HG03060 (cell line): ENCODE data around the gene SGCA.

Source experiments
- ATAC-seq: cut with Tn5 transposase; IDR thresholded peaks from one replicate; pipeline ENCODE4 v1.9.1; 2021; ENCODE audit warnings: low read depth, moderate number of reproducible peaks; ENCODE audit not compliant: unreplicated experiment

SGCA gene

GRCh38 chr17:50205963-50206505 lies 40.2 kb downstream of the SGCA start:
- no peak for ATAC-seq

GRCh38 chr17:50206604-50207293 lies 40.9 kb downstream of the SGCA start:
- no peak for ATAC-seq

- ATAC-seq = no peak
These were observed 41.5 kb downstream of the SGCA start for GRCh38 chr17:50207315-50207714.

- no peak for ATAC-seq
These were observed 42.2 kb downstream of the SGCA start for GRCh38 chr17:50207792-50208567.

- ATAC-seq = no peak
These were observed 42.8 kb downstream of the SGCA start for GRCh38 chr17:50208611-50209061.

- no peak for ATAC-seq
These were observed 43.3 kb downstream of the SGCA start for GRCh38 chr17:50209133-50209471.

GRCh38 chr17:50209472-50210239 lies 43.9 kb downstream of the SGCA start:
- no peak for ATAC-seq

- ATAC-seq = no peak
These were observed 44.7 kb downstream of the SGCA start for GRCh38 chr17:50210240-50211225.

- ATAC-seq = no peak
These were observed 45.7 kb downstream of the SGCA start for GRCh38 chr17:50211249-50212120.

- no peak for ATAC-seq
These were observed 46.5 kb downstream of the SGCA start for GRCh38 chr17:50212121-50212843.

GRCh38 chr17:50213026-50214022 lies 47.5 kb downstream of the SGCA start:
- peak; percentile 79 for ATAC-seq

GRCh38 chr17:50214976-50215760 lies 49.4 kb downstream of the SGCA start:
- ATAC-seq = no peak

- no peak for ATAC-seq
These were observed 51.8 kb downstream of the SGCA start for GRCh38 chr17:50217591-50217990.

GRCh38 chr17:50218071-50218759 lies 52.4 kb downstream of the SGCA start:
- no peak for ATAC-seq

GRCh38 chr17:50218771-50219315 lies 53.0 kb downstream of the SGCA start:
- no peak for ATAC-seq
